ENCODE results near the gene GPR63.
"Not testable (repeated sequence)": the region's sequence is repeated elsewhere in the genome, so short reads cannot be mapped to it uniquely, and the experiment has no call there.

The GPR63 gene, protein sequence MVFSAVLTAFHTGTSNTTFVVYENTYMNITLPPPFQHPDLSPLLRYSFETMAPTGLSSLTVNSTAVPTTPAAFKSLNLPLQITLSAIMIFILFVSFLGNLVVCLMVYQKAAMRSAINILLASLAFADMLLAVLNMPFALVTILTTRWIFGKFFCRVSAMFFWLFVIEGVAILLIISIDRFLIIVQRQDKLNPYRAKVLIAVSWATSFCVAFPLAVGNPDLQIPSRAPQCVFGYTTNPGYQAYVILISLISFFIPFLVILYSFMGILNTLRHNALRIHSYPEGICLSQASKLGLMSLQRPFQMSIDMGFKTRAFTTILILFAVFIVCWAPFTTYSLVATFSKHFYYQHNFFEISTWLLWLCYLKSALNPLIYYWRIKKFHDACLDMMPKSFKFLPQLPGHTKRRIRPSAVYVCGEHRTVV

DNA sequence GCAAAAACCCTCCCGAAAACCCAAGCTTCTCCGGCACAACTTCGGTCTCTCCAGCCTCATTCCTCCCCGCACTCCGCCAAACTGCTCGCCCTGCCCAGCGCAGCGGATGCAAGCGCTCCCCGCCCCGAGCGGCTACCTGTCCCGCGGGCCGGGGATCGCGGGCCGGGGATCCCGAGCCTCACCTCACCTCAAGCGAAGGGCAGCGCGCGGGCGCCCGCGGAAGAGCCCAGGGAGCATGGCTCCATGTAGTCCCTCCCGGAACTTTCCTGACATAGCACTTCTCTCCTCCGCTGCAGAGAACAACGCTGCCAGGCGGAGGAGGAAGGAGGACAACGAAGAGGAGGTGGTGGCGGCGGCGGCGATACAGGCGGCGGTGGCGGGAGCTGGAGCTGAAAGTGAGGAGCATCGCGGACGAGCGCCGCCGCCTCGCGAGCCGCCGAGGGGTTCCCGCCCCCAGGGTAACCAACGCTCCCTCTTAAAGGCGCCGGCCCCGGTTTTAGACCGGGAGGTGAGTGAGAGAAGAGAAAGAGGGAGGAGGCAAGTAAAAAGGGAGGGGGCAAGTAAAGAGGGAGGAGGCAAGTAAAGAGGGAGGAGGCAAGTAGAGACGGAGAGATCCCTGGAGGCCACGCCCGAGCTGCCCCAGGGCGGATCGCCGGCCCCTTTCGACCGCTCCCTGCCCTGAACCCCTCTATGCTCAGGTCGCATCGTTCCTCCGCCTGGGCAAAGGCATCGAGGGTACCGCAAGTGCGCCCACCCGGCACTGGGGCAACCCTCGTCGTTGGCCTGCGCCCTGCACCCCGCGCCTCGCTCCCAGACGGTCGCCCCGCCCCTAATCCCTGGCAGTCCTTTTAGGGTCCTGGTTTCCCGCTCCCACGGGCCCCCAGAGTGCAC is at the start of gene GPR63:
Gene GPR63 (minus strand): TSS at position 397 of the 891 bp plus-strand sequence. CDS start 37,746 bp downstream, outside the sequence.
- H3K9ac ChIP-seq (ENCODE audit: low read length in 2 of 2): peak within 1 kb of the TSS; percentile 60 to 66
- H3K36me3 ChIP-seq (ENCODE audit: control insufficient read depth in 2 of 2, insufficient read depth in 2 of 2, low read length in 2 of 2): no peaks in the 10 kb centered on the region
- no peaks in the 10 kb centered on the region for H3K9me3 ChIP-seq (ENCODE audit: control insufficient read depth in 2 of 2, low read length in 2 of 2)
- H3K27me3 ChIP-seq (ENCODE audit: control insufficient read depth in 1 of 2, insufficient read depth in 2 of 2, low read length in 2 of 2): peaks cover 0 to 3% of the 10 kb centered on the region in 2 donors
- H3K4me3 ChIP-seq (ENCODE audit: low read length in 2 of 2): peak within 1 kb of the TSS; percentile 74 to 82
- H3K4me1 ChIP-seq (ENCODE audit: control insufficient read depth, insufficient read depth, low read length): peaks cover 3% of the 10 kb centered on the region
- no peak within 1 kb of the TSS for H3K27ac ChIP-seq (ENCODE audit: low read length)

DNA sequence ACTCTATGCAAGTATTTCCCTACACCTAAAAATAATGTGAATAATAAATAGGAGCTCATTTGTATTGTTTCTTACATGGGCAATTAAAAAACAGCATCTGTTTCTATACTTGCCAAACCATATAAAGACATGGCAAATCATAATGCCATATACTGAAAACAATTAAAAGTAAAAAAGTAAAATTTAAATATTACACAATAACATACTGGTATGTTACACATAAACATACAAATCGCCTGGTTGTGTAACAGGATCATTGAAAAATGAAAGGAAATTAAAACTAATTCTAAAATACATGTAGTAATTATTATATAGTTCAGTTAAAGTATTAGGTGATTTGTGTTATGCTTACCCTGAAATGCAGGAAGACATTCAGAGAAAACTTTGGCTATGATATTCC is 49.2 kb upstream of the GPR63 start:
- Histone ChIP-seq H3K36me3 (ENCODE audit: control insufficient read depth in 2 of 2, insufficient read depth in 2 of 2, low read length in 2 of 2) (peaks cover 6 to 7% of the 10 kb centered on the region in 2 donors), H3K4me3 (ENCODE audit: low read length in 2 of 2) (no peak overlapping the region), H3K27me3 (ENCODE audit: control insufficient read depth in 1 of 2, insufficient read depth in 2 of 2, low read length in 2 of 2) (no peaks in the 10 kb centered on the region), H3K27ac (ENCODE audit: low read length) (no peak overlapping the region), H3K9me3 (ENCODE audit: control insufficient read depth in 2 of 2, low read length in 2 of 2) (no peaks in the 10 kb centered on the region), H3K9ac (ENCODE audit: low read length in 2 of 2) (no peak overlapping the region), H3K4me1 (ENCODE audit: control insufficient read depth, insufficient read depth, low read length) (no peaks in the 10 kb centered on the region)

DNA sequence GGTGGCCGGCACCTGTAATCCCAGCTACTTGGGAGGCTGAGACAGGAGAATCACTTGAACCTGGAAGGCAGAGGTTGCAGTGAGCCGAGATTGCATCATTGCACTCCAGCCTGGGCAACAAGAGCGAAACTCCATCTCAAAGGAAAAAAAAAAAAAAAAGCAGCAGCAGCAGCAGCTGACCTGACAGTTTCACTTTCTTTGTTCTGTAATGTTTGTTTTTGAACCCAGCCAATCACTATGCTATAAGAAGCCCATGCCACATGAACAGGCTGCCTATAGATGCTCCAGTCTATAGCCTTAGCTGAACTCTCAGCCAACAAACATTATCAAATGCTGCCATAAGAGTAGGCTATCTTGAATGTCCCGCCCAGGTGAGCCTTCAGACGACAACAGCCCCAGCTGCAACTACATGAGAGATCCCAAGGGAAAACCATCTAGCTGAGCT is 47.9 kb upstream of the GPR63 start:
- H3K27ac ChIP-seq (ENCODE audit: low read length); H3K9ac ChIP-seq (ENCODE audit: low read length in 2 of 2); H3K4me1 ChIP-seq (ENCODE audit: control insufficient read depth, insufficient read depth, low read length); H3K27me3 ChIP-seq (ENCODE audit: control insufficient read depth in 1 of 2, insufficient read depth in 2 of 2, low read length in 2 of 2); H3K36me3 ChIP-seq (ENCODE audit: control insufficient read depth in 2 of 2, insufficient read depth in 2 of 2, low read length in 2 of 2); H3K4me3 ChIP-seq (ENCODE audit: low read length in 2 of 2); H3K9me3 ChIP-seq (ENCODE audit: control insufficient read depth in 2 of 2, low read length in 2 of 2): not testable (repeated sequence)

DNA sequence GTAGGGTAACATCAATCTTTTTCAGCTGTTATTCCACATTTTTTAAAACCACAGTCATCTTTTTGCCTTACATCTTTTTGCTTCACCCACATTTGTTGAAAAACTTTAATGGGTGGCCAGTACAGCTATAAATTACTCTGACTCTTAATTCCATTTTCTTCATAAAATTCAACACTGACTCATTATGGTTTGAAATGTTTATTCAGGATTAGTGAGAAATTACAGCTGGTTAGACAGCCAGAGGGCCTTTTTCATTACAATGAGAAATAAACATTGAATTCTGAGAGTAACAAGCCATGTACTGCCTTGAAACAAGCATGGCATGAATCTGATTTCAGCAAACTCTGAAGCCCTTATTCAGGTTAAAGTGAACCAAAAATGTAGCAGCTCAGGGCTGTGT is 40.9 kb upstream of the GPR63 start:
- H3K27me3 ChIP-seq (ENCODE audit: control insufficient read depth in 1 of 2, insufficient read depth in 2 of 2, low read length in 2 of 2): no peaks in the 10 kb centered on the region
- H3K4me3 ChIP-seq (ENCODE audit: low read length in 2 of 2): no peak overlapping the region
- H3K27ac ChIP-seq (ENCODE audit: low read length): no peak overlapping the region
- H3K9ac ChIP-seq (ENCODE audit: low read length in 2 of 2): no peak overlapping the region
- no peaks in the 10 kb centered on the region for H3K36me3 ChIP-seq (ENCODE audit: control insufficient read depth in 2 of 2, insufficient read depth in 2 of 2, low read length in 2 of 2)
- peaks cover 4% of the 10 kb centered on the region for H3K4me1 ChIP-seq (ENCODE audit: control insufficient read depth, insufficient read depth, low read length)
- H3K9me3 ChIP-seq (ENCODE audit: control insufficient read depth in 2 of 2, low read length in 2 of 2): no peaks in the 10 kb centered on the region

DNA sequence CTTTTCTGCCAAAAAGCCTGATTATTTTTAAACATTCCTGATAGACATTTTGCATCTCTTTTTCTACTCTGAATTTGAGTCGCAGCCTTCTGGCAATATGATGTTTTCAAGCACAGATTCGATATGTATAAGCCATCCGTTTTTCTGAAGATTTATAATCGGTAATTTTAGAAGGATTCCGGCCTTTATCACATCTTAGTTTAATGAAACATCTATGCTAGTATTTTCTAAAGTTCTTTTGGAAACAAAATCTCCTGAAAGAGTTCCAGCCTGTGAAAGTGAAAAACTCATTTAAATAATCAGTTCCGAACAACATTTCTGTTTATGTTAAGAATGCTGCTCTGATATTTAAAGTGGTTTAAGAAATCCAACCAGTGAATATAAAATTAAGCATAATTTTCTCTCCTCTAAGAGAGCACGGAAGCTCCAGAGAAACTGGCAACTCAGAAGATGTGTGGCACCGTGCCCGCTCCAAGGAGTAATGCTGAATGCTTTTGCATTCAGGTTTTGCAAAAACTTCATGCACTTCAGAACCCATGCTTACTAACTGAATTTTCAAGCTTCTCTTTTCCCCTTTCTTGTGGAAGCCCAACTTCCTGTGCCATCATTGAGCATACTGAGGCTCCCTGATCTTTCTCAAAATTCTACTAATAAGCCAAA is 39.7 kb upstream of the GPR63 start:
- H3K4me1 ChIP-seq (ENCODE audit: control insufficient read depth, insufficient read depth, low read length): peaks cover 4% of the 10 kb centered on the region
- H3K9me3 ChIP-seq (ENCODE audit: control insufficient read depth in 2 of 2, low read length in 2 of 2): no peaks in the 10 kb centered on the region
- no peaks in the 10 kb centered on the region for H3K27me3 ChIP-seq (ENCODE audit: control insufficient read depth in 1 of 2, insufficient read depth in 2 of 2, low read length in 2 of 2)
- H3K9ac ChIP-seq (ENCODE audit: low read length in 2 of 2): no peak overlapping the region
- H3K36me3 ChIP-seq (ENCODE audit: control insufficient read depth in 2 of 2, insufficient read depth in 2 of 2, low read length in 2 of 2): no peaks in the 10 kb centered on the region
- H3K4me3 ChIP-seq (ENCODE audit: low read length in 2 of 2): no peak overlapping the region
- H3K27ac ChIP-seq (ENCODE audit: low read length): no peak overlapping the region

DNA sequence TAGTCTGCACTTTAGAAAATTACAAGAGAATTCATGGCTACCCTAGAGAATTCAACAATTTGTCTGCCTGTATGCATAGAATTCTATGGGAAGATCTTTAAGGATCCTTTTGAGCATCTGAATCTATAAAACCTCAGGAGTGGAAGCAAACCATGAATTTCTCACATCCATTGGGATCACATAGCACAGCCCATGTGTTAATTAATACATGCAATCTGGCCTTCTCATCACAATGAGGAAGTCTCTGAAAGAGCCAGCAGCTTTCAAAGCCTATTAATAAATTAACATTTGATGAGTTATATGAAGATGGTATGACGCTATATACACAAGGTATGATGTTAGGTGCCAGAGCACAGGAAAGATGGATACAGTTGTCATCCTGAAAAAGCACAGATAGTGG is 35.7 kb upstream of the GPR63 start:
- Histone ChIP-seq H3K27ac (ENCODE audit: low read length) (no peak overlapping the region), H3K27me3 (ENCODE audit: control insufficient read depth in 1 of 2, insufficient read depth in 2 of 2, low read length in 2 of 2) (no peaks in the 10 kb centered on the region), H3K9me3 (ENCODE audit: control insufficient read depth in 2 of 2, low read length in 2 of 2) (no peaks in the 10 kb centered on the region), H3K4me1 (ENCODE audit: control insufficient read depth, insufficient read depth, low read length) (peaks cover 4% of the 10 kb centered on the region), H3K4me3 (ENCODE audit: low read length in 2 of 2) (no peak overlapping the region), H3K9ac (ENCODE audit: low read length in 2 of 2) (no peak overlapping the region), H3K36me3 (ENCODE audit: control insufficient read depth in 2 of 2, insufficient read depth in 2 of 2, low read length in 2 of 2) (no peaks in the 10 kb centered on the region)

DNA sequence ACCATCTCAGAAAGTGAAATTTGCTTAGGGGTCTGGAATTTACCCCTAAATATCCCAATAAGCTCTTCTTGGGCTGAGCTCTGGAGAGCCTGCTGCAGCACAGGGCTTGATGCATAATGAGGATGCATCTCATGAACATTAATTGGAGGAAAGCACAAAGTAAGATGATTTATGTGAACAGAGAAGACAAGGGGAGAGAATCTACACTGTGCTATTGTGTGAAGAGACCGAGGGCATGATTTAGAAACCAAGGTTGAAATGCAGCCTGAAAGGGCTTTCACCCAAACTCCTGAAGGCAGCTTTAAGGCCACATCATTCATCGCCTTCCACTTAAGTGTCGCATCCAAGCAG is 27.8 kb upstream of the GPR63 start:
- H3K4me1 ChIP-seq (ENCODE audit: control insufficient read depth, insufficient read depth, low read length): no peaks in the 10 kb centered on the region
- H3K9ac ChIP-seq (ENCODE audit: low read length in 2 of 2): no peak overlapping the region
- no peak overlapping the region for H3K4me3 ChIP-seq (ENCODE audit: low read length in 2 of 2)
- no peaks in the 10 kb centered on the region for H3K36me3 ChIP-seq (ENCODE audit: control insufficient read depth in 2 of 2, insufficient read depth in 2 of 2, low read length in 2 of 2)
- no peak overlapping the region for H3K27ac ChIP-seq (ENCODE audit: low read length)
- no peaks in the 10 kb centered on the region for H3K27me3 ChIP-seq (ENCODE audit: control insufficient read depth in 1 of 2, insufficient read depth in 2 of 2, low read length in 2 of 2)
- no peaks in the 10 kb centered on the region for H3K9me3 ChIP-seq (ENCODE audit: control insufficient read depth in 2 of 2, low read length in 2 of 2)

DNA sequence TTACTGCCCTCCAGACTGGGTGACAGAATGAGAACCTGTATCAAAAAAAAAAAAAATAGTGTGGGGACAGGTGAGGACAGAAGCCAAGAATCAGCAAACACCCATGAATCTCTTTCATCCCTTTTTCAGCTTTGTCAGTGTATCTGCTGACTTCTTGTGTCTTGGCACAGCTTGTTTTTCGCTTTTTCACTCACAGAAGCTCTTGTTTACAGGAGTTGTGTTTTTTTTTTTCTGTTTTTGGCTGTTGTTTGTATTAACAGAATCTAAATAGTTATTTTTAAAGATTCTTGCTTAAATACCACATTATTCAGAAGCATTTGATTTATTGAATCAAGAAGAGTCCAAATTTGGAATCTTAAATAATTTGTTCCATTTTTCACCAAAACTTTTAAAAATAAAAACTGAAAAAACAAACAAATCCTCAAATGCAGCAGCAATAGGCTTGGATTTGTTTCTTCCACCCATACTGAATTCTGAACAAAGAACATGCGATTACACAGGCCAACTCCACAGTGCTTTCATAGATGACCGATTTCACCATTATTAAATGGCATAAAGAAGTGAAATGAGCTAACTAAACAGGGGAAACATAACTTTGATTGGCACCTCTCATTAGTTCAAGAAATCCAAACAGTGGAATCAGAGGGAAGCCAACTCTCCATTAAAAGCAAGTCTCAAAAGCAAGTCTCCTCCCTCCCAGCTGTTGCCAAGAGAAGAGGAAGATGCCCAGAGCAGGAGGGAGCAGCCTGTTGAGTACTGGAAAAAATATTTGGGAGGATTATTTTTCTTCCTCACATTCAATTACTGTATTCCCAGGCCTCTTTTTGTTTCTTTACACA is 27.2 kb upstream of the GPR63 start:
- no peaks in the 10 kb centered on the region for H3K36me3 ChIP-seq (ENCODE audit: control insufficient read depth in 2 of 2, insufficient read depth in 2 of 2, low read length in 2 of 2)
- H3K4me1 ChIP-seq (ENCODE audit: control insufficient read depth, insufficient read depth, low read length): no peaks in the 10 kb centered on the region
- no peaks in the 10 kb centered on the region for H3K9me3 ChIP-seq (ENCODE audit: control insufficient read depth in 2 of 2, low read length in 2 of 2)
- no peak overlapping the region for H3K9ac ChIP-seq (ENCODE audit: low read length in 2 of 2)
- no peak overlapping the region for H3K4me3 ChIP-seq (ENCODE audit: low read length in 2 of 2)
- H3K27ac ChIP-seq (ENCODE audit: low read length): no peak overlapping the region
- no peaks in the 10 kb centered on the region for H3K27me3 ChIP-seq (ENCODE audit: control insufficient read depth in 1 of 2, insufficient read depth in 2 of 2, low read length in 2 of 2)

DNA sequence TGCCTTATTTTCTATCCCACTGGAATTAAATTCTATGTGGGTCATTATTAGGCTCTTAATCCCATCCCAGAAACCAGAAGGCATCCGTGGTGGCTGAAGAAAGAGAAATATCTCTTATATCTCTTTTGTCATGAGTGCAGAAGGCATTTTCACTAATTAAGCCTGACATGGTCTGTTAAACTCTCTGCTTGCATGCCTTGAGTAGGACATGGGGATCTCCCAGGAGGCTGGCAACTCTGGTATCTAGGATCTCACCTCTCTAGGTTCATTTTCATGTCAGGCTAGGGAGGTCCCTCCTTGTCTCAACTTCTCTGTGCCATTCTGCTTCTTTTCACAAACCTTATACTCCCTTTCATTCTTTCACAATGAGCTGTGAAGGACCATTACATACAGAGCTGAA is 25.3 kb upstream of the GPR63 start:
- Histone ChIP-seq H3K27ac (ENCODE audit: low read length) (no peak overlapping the region), H3K9me3 (ENCODE audit: control insufficient read depth in 2 of 2, low read length in 2 of 2) (no peaks in the 10 kb centered on the region), H3K9ac (ENCODE audit: low read length in 2 of 2) (no peak overlapping the region), H3K4me3 (ENCODE audit: low read length in 2 of 2) (no peak overlapping the region), H3K4me1 (ENCODE audit: control insufficient read depth, insufficient read depth, low read length) (no peaks in the 10 kb centered on the region), H3K36me3 (ENCODE audit: control insufficient read depth in 2 of 2, insufficient read depth in 2 of 2, low read length in 2 of 2) (no peaks in the 10 kb centered on the region), H3K27me3 (ENCODE audit: control insufficient read depth in 1 of 2, insufficient read depth in 2 of 2, low read length in 2 of 2) (no peaks in the 10 kb centered on the region)

DNA sequence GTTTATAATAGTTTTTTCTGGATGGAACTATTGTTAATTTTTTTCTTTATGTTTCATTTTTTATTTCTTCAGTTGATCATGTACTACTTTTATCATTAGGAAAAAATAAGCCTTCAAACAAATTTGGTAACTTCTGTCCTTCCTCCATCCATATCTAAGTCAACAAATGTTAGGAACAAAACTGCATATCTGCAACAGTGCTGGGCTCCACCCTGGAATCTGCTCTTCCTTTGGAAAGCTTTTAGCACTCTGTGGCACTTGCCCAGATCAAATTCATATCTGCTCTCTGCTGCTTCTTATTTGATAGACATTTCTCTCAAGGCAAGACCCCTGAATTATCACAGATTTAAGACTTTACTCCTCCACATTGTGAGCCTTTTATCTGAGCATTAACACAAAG is 24.3 kb upstream of the GPR63 start:
- Histone ChIP-seq H3K9ac (ENCODE audit: low read length in 2 of 2) (no peak overlapping the region), H3K27ac (ENCODE audit: low read length) (no peak overlapping the region), H3K4me3 (ENCODE audit: low read length in 2 of 2) (no peak overlapping the region), H3K4me1 (ENCODE audit: control insufficient read depth, insufficient read depth, low read length) (no peaks in the 10 kb centered on the region), H3K9me3 (ENCODE audit: control insufficient read depth in 2 of 2, low read length in 2 of 2) (no peaks in the 10 kb centered on the region), H3K36me3 (ENCODE audit: control insufficient read depth in 2 of 2, insufficient read depth in 2 of 2, low read length in 2 of 2) (no peaks in the 10 kb centered on the region), H3K27me3 (ENCODE audit: control insufficient read depth in 1 of 2, insufficient read depth in 2 of 2, low read length in 2 of 2) (no peaks in the 10 kb centered on the region)
